Kidney (tissue), 14 donors: ENCODE results near the gene ITGB5. TPM values are rescaled to one million over a fixed set of nuclear protein-coding genes. Genes with fewer than 3 reads are reported as not detected.

ENCODE experiments used
- DNase-seq, 5 donors: peaks; one replicate each; pipeline ENCODE4 v3.0.0-alpha.2; 2013 to 2020
- FAIRE-seq: peaks from 2 replicates; lab custom pipeline; 2012; peaks lifted over from hg19 to GRCh38; lab: Jason Lieb, UNC
- H3K27ac ChIP-seq, 2 donors: one replicate each; pipeline ENCODE4 v1.7.0; 2013; ENCODE audit warnings: low read depth in 2 of 2, low read length in 2 of 2, inconsistent platforms in 1 of 2
- H3K27me3 ChIP-seq: one replicate; pipeline ENCODE4 v1.7.1; 2013; ENCODE audit warnings: low read length, inconsistent platforms; ENCODE audit not compliant: control insufficient read depth, insufficient read depth
- H3K36me3 ChIP-seq, 3 donors: one replicate each; pipeline versions ENCODE4 v1.7.0 to v1.7.1; 2013; ENCODE audit warnings: low read length in 3 of 3, control low read depth in 1 of 3, inconsistent platforms in 1 of 3; ENCODE audit not compliant: insufficient read depth in 3 of 3, control insufficient read depth in 2 of 3
- H3K4me1 ChIP-seq, 3 donors: one replicate each; pipeline versions ENCODE4 v1.7.0 to v1.7.1; 2013; ENCODE audit warnings: low read length in 3 of 3, inconsistent platforms in 1 of 3, low read depth in 1 of 3; ENCODE audit not compliant: control insufficient read depth in 2 of 3, insufficient read depth in 2 of 3
- H3K4me3 ChIP-seq, 3 donors: one replicate each; pipeline versions ENCODE4 v1.7.0 to v1.8.1; 2013; ENCODE audit warnings: low read length in 3 of 3, control low read depth in 1 of 3, inconsistent platforms in 1 of 3
- H3K9ac ChIP-seq, 3 donors: one replicate each; pipeline versions ENCODE4 v1.7.0 to v1.7.1; 2013; ENCODE audit warnings: low read length in 3 of 3, control low read depth in 1 of 3, inconsistent platforms in 1 of 3
- H3K9me3 ChIP-seq, 3 donors: one replicate each; pipeline versions ENCODE4 v1.7.0 to v1.7.1; 2013; ENCODE audit warnings: low read length in 3 of 3, control low read depth in 1 of 3, inconsistent platforms in 1 of 3; ENCODE audit not compliant: control insufficient read depth in 2 of 3, insufficient read depth in 1 of 3
- intact Hi-C: fragments of 100-400 bp; cut with DNase I; formaldehyde crosslinking; loops from one replicate; pipeline ENCODE4 v1.11.1; 2022
- polyA plus RNA-seq: library from polyadenylated mRNA; stranded (reverse); fragments of 350-450 nt; fragmentation: Illumina TruSeq; extraction: RNeasy Lipid Tissue Mini Kit (QIAGEN cat#74804); gene quantifications from one replicate; pipeline ENCODE4 v1.2.3, GENCODE V29; 2014; ENCODE audit warnings: low read depth, low replicate concordance; ENCODE audit not compliant: insufficient read depth
- total RNA-seq: library from RNA; stranded (reverse); fragmentation: NEBNext Ultra II Directional; extraction: Animal tissue kit (Norgen Biotek cat#: 25700); gene quantifications from one replicate; pipeline ENCODE4 v1.2.1, GENCODE V29; 2021
- TF ChIP-seq, protein P1 (sequence below): IDR thresholded peaks from 3 replicates; pipeline ENCODE4 v1.5.1; 2012; ENCODE audit warnings: mild to moderate bottlenecking, moderate library complexity, borderline replicate concordance; ENCODE audit not compliant: insufficient read depth; ENCODE audit errors: extremely low read depth
- donor health status: control.
- donor health status: control.
- donor health status: control.
- donor health status: control.
- donor health status: control.
- donor health status: DM: yes; HTN: yes; CAD: no.
- donor health status: Normal renal cell carcinoma (clear cell type).

ITGB5 gene
- total and polyA plus RNA-seq, 2 donors from 2014 or later: 115 TPM

DNA sequence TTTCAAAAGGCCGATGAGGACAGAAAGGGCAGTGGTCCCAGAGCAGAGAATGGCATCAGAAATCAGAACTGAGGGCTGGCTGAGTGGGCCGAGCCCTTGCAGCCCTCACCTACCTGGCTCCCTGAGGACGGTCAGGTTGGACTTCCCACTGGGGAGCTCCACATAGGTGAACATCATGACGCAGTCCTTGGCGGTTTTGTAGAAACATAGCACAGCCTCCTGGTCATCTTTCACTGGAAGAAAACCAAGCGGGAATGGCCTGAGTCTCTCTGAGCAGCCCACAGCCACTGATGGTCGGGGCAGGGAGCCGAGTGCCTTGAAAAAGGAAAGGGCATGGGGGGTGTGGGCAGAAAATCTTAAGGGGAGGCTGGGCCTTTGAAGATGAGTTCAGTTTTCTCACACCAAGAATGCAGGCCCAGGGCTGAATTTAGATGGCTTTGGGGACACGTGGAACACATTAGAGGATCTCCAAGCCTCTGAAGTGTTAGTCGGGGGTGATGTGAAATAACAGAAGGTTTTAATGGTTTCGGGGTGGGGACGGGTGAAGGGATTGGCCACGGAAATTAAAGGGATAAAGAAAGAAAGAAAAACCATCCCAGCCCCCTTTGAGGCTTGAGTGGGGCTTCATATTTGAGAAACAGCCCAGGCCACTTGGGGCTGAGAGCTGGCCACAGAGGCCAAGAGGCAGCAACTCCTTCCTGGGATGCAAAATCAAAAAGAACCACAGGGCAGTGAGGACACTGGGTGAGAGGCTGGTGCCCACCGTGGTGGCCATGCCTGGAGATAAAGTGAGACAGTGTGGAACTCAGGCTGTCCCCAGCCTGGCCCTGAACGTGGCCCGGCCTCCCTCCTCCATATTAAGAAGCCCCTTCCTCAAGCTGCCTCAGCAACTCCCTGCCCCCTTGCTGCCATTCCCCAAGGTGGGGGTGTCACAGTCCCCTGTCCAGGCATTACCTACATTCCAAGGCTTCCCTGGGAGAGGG lies 120.8 kb downstream of the ITGB5 start:
- TF ChIP-seq, protein P1, sequence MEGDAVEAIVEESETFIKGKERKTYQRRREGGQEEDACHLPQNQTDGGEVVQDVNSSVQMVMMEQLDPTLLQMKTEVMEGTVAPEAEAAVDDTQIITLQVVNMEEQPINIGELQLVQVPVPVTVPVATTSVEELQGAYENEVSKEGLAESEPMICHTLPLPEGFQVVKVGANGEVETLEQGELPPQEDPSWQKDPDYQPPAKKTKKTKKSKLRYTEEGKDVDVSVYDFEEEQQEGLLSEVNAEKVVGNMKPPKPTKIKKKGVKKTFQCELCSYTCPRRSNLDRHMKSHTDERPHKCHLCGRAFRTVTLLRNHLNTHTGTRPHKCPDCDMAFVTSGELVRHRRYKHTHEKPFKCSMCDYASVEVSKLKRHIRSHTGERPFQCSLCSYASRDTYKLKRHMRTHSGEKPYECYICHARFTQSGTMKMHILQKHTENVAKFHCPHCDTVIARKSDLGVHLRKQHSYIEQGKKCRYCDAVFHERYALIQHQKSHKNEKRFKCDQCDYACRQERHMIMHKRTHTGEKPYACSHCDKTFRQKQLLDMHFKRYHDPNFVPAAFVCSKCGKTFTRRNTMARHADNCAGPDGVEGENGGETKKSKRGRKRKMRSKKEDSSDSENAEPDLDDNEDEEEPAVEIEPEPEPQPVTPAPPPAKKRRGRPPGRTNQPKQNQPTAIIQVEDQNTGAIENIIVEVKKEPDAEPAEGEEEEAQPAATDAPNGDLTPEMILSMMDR: no peak
- Histone ChIP-seq H3K4me1 (peaks cover 0 to 6% (median 5%) of the 10 kb centered on the region in 3 donors), H3K27me3 (no peaks in the 10 kb centered on the region), H3K36me3 (peaks cover 0 to 46% (median 42%) of the 10 kb centered on the region in 3 donors), H3K4me3 (no peak overlapping the region), H3K27ac (no peak overlapping the region), H3K9ac (no peak overlapping the region), H3K9me3 (no peaks in the 10 kb centered on the region)
- FAIRE-seq (no peak), DNase-seq (no peak)
- intact Hi-C loops: no loop called here

DNA sequence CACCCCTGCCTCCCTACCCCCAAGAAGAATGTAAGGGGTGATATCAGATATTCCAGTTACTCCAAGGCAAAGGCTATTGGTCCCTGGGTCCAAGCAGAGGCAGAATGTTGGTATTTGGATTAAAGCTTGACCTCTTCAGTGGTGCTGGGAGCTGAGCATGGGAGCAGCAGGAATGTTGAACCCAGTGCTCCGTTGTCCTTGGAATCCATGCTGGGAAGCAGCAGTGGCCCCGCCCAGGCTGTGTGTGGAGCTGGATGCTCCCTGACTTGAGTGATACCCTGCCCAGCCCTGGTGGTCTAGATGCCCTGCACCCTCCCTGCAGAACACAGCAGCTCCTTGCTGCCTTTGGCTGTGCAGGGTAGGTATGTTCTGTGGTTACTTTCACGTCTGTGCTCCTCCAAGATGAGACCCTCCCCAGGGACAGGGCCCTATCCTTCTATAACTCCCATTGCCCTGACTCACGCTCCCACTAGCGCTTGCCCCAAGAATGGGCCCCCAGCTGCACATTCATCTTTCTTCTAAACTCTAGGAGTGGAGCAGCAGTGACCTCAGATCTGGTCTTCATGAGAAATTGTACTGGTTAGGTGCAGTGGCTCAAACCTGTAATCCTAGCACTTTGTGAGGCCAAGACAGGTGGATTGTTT lies 121.8 kb downstream of the ITGB5 start:
- no peaks in the 10 kb centered on the region for H3K9me3 ChIP-seq
- H3K27me3 ChIP-seq: no peaks in the 10 kb centered on the region
- TF ChIP-seq, protein P1: no peak
- H3K36me3 ChIP-seq: peaks cover 0 to 46% (median 42%) of the 10 kb centered on the region in 3 donors
- intact Hi-C loops: no loop called here
- peaks cover 0 to 4% (median 0%) of the 10 kb centered on the region in 3 donors for H3K4me1 ChIP-seq
- no peak overlapping the region for H3K9ac ChIP-seq
- H3K27ac ChIP-seq: no peak overlapping the region
- no peak overlapping the region for H3K4me3 ChIP-seq
- FAIRE-seq (no peak), DNase-seq (no peak)

DNA sequence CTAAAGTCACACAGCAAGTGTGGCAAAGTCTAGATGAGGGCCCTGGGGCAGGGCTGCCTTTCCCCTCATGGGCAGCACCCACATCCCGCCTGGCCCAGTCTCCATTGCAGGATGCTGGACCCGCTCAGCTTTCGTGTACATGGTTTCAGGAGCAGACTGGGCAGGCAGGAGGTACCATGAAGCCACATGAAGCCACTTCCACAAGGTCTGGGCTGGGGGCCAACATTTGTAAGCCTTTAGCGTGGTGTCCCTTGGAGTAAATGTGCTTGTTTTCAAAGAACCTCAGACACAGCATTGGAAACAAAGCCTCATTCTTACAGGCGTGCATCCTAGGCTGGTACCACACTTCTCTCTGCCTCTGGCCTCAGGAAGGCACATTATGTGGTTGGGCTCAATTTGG lies 122.4 kb downstream of the ITGB5 start:
- DNase-seq (no peak), FAIRE-seq (no peak)
- intact Hi-C loops: loop anchor here (5.0 kb wide), 1 partner anchor 138 kb away; no protein-coding TSS in a partner anchor

More for the DNA sequence above, 122.4 kb downstream of the ITGB5 start:
- Histone ChIP-seq H3K9ac (no peak overlapping the region), H3K27me3 (no peaks in the 10 kb centered on the region), H3K4me3 (no peak overlapping the region), H3K36me3 (peaks cover 0 to 46% (median 42%) of the 10 kb centered on the region in 3 donors), H3K4me1 (peaks cover 0 to 2% (median 0%) of the 10 kb centered on the region in 3 donors), H3K9me3 (no peaks in the 10 kb centered on the region), H3K27ac (no peak overlapping the region)
- TF ChIP-seq, protein P1: no peak
